GM23248 (cell line): ENCODE measurements around the gene FAM241B.

ENCODE experiments used
- EZH2 ChIP-seq: fragments of 200-600 bp; sonication (generic); IDR thresholded peaks from 2 replicates; pipeline ENCODE4 v1.6.1; 2018; ENCODE audit warnings: antibody characterized with exemption, mild to moderate bottlenecking; ENCODE audit not compliant: insufficient read depth, poor library complexity, severe bottlenecking
- EZH2phosphoT487 ChIP-seq: fragments of 200-600 bp; sonication (generic); IDR thresholded peaks from 2 replicates; pipeline ENCODE4 v1.6.1; 2018; ENCODE audit warnings: antibody characterized with exemption, moderate library complexity, mild to moderate bottlenecking, low read depth; ENCODE audit not compliant: insufficient read depth

- TF ChIP-seq EZH2 (no peak), EZH2phosphoT487 (no peak)
Observed at GRCh38 chr10:69663369-69663947, 33.4 kb downstream of the FAM241B start.
